Left lung (tissue), 10 donors: ENCODE measurements around the gene SBK1. TPM values are rescaled to one million over a fixed set of nuclear protein-coding genes. Genes with fewer than 3 reads are reported as not detected.
"Not testable (repeated sequence)": the region's sequence is repeated elsewhere in the genome, so short reads cannot be mapped to it uniquely, and the experiment has no call there.

ENCODE experiments used
- ATAC-seq: fragments of 200-7000 bp; cut with Tn5 transposase; one replicate; pipeline ENCODE4 v1.9.1; 2020; ENCODE audit warnings: moderate library complexity
- DNase-seq, 4 donors: peaks; one replicate each; pipeline ENCODE4 v3.0.0-alpha.2; 2013 to 2020
- H3K27ac ChIP-seq, 2 donors: fragments of 200-600 bp; sonication (generic) in 1 of 2; one replicate each; pipeline versions ENCODE4 v1.5.0 to v1.8.0; 2020 to 2021
- H3K27me3 ChIP-seq, 2 donors: fragments of 200-600 bp; sonication (generic) in 1 of 2; one replicate each; pipeline versions ENCODE4 v1.5.0 to v1.8.0; 2020 to 2021
- H3K36me3 ChIP-seq, 2 donors: fragments of 200-600 bp; sonication (generic) in 1 of 2; one replicate each; pipeline versions ENCODE4 v1.5.0 to v1.8.0; 2020 to 2021
- H3K4me1 ChIP-seq, 2 donors: fragments of 200-600 bp; one replicate each; pipeline ENCODE4 v1.8.0; 2021
- H3K4me3 ChIP-seq, 2 donors: fragments of 200-600 bp; sonication (generic) in 1 of 2; one replicate each; pipeline versions ENCODE4 v1.5.0 to v1.8.0; 2020 to 2021; ENCODE audit warnings: mild to moderate bottlenecking in 1 of 2
- H3K9me3 ChIP-seq, 2 donors: fragments of 200-600 bp; sonication (generic) in 1 of 2; one replicate each; pipeline versions ENCODE4 v1.5.0 to v1.8.0; 2020 to 2021
- CTCF ChIP-seq, 2 donors: fragments of 200-600 bp; sonication (generic) in 1 of 2; IDR thresholded peaks; one replicate each; pipeline versions ENCODE4 v1.5.0 to v1.8.0; 2021; ENCODE audit warnings: antibody characterized with exemption in 2 of 2
- intact Hi-C, 2 donors: fragments of 100-400 bp; cut with DNase I; formaldehyde crosslinking; loops; one replicate each; pipeline versions ENCODE4 v1.11.2 to v1.14.2; 2022
- polyA plus RNA-seq, 6 donors: library from polyadenylated mRNA; unstranded; fragments of 120-200 nt; gene quantifications; one replicate each; pipeline ENCODE4 v1.2.1, GENCODE V29; 2013; ENCODE audit not compliant: insufficient read length in 6 of 6
- total RNA-seq, 2 donors: library from RNA; stranded (reverse); fragmentation: NEBNext Ultra II Directional; extraction: Animal tissue kit (Norgen Biotek cat#: 25700); gene quantifications; one replicate each; pipeline ENCODE4 v1.2.1, GENCODE V29; 2021
- donor health status: DM: no; HTN: yes; CAD: no.
- donor health status: DM: no; HTN: no; CAD: no.

SBK1 gene
- total and polyA plus RNA-seq, 8 donors, result 1.7 to 16.4 (median 14.4) TPM

- ATAC-seq (peak; percentile 80), DNase-seq (peak in 1 of 4 donors; percentile 26)
- TF ChIP-seq CTCF (IDR thresholded peaks at IDR 0.05), result peak; percentile 49 to 70
- Histone ChIP-seq H3K27ac (no peak overlapping the region), H3K4me1 (no peaks in the 10 kb centered on the region), H3K9me3 (no peaks in the 10 kb centered on the region), H3K4me3 (no peak overlapping the region), H3K27me3 (no peaks in the 10 kb centered on the region), H3K36me3 (no peaks in the 10 kb centered on the region)
- intact Hi-C loops, result no loop called here
These were observed 34.7 kb downstream of the SBK1 start for GRCh38 chr16:28326881-28327610.

- H3K4me3 ChIP-seq, H3K9me3 ChIP-seq, H3K27me3 ChIP-seq, H3K4me1 ChIP-seq, DNase-seq, H3K36me3 ChIP-seq, ATAC-seq, intact Hi-C loops, H3K27ac ChIP-seq: not testable (repeated sequence)
These were observed 37.9 kb downstream of the SBK1 start for GRCh38 chr16:28330232-28330631.

- ATAC-seq, DNase-seq, H3K4me1 ChIP-seq, H3K27me3 ChIP-seq, H3K36me3 ChIP-seq, H3K9me3 ChIP-seq, H3K4me3 ChIP-seq, H3K27ac ChIP-seq, intact Hi-C loops: not testable (repeated sequence)
These were observed 38.7 kb downstream of the SBK1 start for GRCh38 chr16:28330981-28331380.

- H3K4me1 ChIP-seq, H3K27ac ChIP-seq, intact Hi-C loops, ATAC-seq, H3K4me3 ChIP-seq, DNase-seq, H3K9me3 ChIP-seq, H3K36me3 ChIP-seq, H3K27me3 ChIP-seq: not testable (repeated sequence)
These were observed 40.3 kb downstream of the SBK1 start for GRCh38 chr16:28332632-28333031.

- H3K4me1 ChIP-seq, intact Hi-C loops, H3K27me3 ChIP-seq, H3K36me3 ChIP-seq, H3K4me3 ChIP-seq, DNase-seq, ATAC-seq, H3K27ac ChIP-seq, H3K9me3 ChIP-seq: not testable (repeated sequence)
These were observed 43.4 kb downstream of the SBK1 start for GRCh38 chr16:28335678-28336077.

GRCh38 chr16:28336940-28337710 is 44.8 kb downstream of the SBK1 start:
- DNase-seq, H3K36me3 ChIP-seq, H3K9me3 ChIP-seq, H3K4me3 ChIP-seq, H3K27ac ChIP-seq, ATAC-seq, intact Hi-C loops, H3K4me1 ChIP-seq, H3K27me3 ChIP-seq: not testable (repeated sequence)

- DNase-seq, intact Hi-C loops, ATAC-seq, H3K4me3 ChIP-seq, H3K27me3 ChIP-seq, H3K27ac ChIP-seq, H3K4me1 ChIP-seq, H3K9me3 ChIP-seq, H3K36me3 ChIP-seq: not testable (repeated sequence)
These were observed 45.9 kb downstream of the SBK1 start for GRCh38 chr16:28338230-28338629.

GRCh38 chr16:28362600-28362999 is 70.3 kb downstream of the SBK1 start:
- intact Hi-C loops, ATAC-seq: not testable (repeated sequence)

GRCh38 chr16:28363408-28363807 is 71.1 kb downstream of the SBK1 start, which contains the start of gene NPIPB6:
Gene NPIPB6, minus strand, starts transcription at chr16:28363508. Its CDS starts 686 bp downstream, at chr16:28362822.
- H3K4me1 ChIP-seq, ATAC-seq, DNase-seq, intact Hi-C loops, H3K27me3 ChIP-seq, H3K36me3 ChIP-seq, H3K4me3 ChIP-seq, H3K9me3 ChIP-seq, H3K27ac ChIP-seq: not testable (repeated sequence)

More at GRCh38 chr16:28362600-28362999, 70.3 kb downstream of the SBK1 start:
- not testable (repeated sequence) for H3K4me1 ChIP-seq, H3K9me3 ChIP-seq, H3K4me3 ChIP-seq, H3K27ac ChIP-seq, H3K27me3 ChIP-seq, H3K36me3 ChIP-seq, DNase-seq

- DNase-seq (peak in 1 of 4 donors; percentile 23), ATAC-seq (peak; percentile 100)
- H3K4me3 ChIP-seq, H3K9me3 ChIP-seq, H3K36me3 ChIP-seq, intact Hi-C loops, H3K27me3 ChIP-seq, H3K4me1 ChIP-seq, H3K27ac ChIP-seq: not testable (repeated sequence)
These were observed 72.2 kb downstream of the SBK1 start for GRCh38 chr16:28364268-28365173.

- intact Hi-C loops, ATAC-seq, H3K27ac ChIP-seq, H3K36me3 ChIP-seq, H3K27me3 ChIP-seq, H3K4me3 ChIP-seq, H3K9me3 ChIP-seq, H3K4me1 ChIP-seq: not testable (repeated sequence)
- DNase-seq, result peak in 1 of 4 donors; percentile 53
These were observed 75.6 kb downstream of the SBK1 start for GRCh38 chr16:28367926-28368325.
